Measurements from ENCODE around the gene CAPN11. TPM values are rescaled to one million over a fixed set of nuclear protein-coding genes. Genes with fewer than 3 reads are reported as not detected.

The CAPN11 gene
- total and polyA plus RNA-seq, 9 of the 15 experiments (the other 6 are each of a cell fraction or from before 2014, with no cell fraction given), result 0.03 to 0.61 (median 0.17) TPM; not detected in 1

DNA sequence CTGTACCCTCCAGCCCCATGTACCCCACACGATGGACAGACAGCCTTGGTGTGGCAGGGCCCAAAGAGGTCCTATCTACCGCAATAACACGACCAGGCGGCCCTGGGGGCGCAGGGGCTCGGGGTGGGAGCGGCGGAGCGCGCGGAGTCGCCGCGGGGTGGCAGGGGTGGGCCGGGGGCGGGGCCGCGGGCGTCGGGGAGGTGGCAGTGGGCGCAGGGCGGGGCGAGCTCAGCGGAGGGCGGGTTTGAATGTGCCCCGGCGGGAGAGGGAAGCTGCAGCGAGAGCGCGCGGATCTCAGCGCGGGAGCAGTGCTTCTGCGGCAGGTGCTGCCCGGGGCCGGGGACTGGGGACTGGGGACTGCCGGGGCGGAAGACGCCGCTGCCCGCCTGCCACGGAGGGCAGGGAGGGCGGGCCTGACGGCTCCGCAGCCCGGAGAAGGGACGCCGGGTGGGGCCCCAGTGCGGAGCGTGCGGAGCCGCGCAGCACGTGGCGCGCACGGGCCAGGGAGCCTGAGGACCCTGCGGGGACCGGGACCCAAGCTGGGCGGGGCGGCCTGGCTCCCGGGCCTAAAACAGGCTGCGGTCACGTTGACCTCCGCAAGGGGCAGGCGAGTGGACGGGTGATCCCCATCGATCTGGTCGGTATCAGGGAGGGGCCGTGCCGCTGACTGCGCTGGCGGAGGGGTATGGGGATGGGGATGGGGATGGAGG, 64.9 kb downstream of the CAPN11 start, which contains the start of gene SLC29A1:
Gene SLC29A1, plus strand, starts transcription at position 277 of the 710 bp plus-strand sequence. CDS start 3,719 bp downstream, outside the sequence.
- Histone ChIP-seq H3K27ac (ENCODE audit: extremely low read depth, low read depth, low read length) (peak within 1 kb of the TSS; percentile 66), H3K4me3 (peak within 1 kb of the TSS; percentile 54), H3K9ac (ENCODE audit: insufficient read depth in 1 of 2, low read depth in 2 of 2, low read length in 2 of 2) (peak within 1 kb of the TSS; percentile 57 to 91), H3K4me1 (replicated peaks in 1 of 2; ENCODE audit: control insufficient read depth in 2 of 2, insufficient read depth in 2 of 2, low read length in 2 of 2) (peaks cover 74 to 91% of the 10 kb centered on the region in 2 experiments), H3K79me2 (ENCODE audit: control insufficient read depth, insufficient read depth, low read length) (peaks cover 54% of the 10 kb centered on the region), H2AFZ (ENCODE audit: low read depth, low read length) (peak within 1 kb of the TSS; percentile 92), H3K27me3 (ENCODE audit: control insufficient read depth in 2 of 2, insufficient read depth in 2 of 2, low read length in 2 of 2) (no peaks in the 10 kb centered on the region), H3K9me1 (ENCODE audit: control insufficient read depth, insufficient read depth, low read length) (peaks cover 6% of the 10 kb centered on the region), H4K20me1 (replicated peaks; ENCODE audit: control insufficient read depth, insufficient read depth, low read length) (peaks cover 3% of the 10 kb centered on the region; the same call in 1 of the 2 replicates), H3K4me2 (ENCODE audit: insufficient read depth, low read length) (peak within 1 kb of the TSS; percentile 86), H3K36me3 (ENCODE audit: control insufficient read depth, insufficient read depth, low read length) (peaks cover 17% of the 10 kb centered on the region), H3K9me3 (replicated peaks; ENCODE audit: control insufficient read depth, insufficient read depth, low read depth, low read length) (no peaks in the 10 kb centered on the region)
- BruUV-seq (replicated peaks), result no TSS peak
- POLR2A ChIA-PET, result interaction anchor here (0.6 to 6.8 kb wide), 7 partner anchors 10 to 169 kb away, joined by 3 to 104 read pairs (median 8); partner anchors contain the start of gene HSP90AB1
- peak; percentile 89 to 97 (median 96) for DNase-seq (ENCODE audit: extremely low read depth in 1 of 4, low spot score in 3 of 4)
- intact Hi-C loops (cut with micrococcal nuclease) (loop anchor here (2.0 to 10.0 kb wide), 2 partner anchors 29 to 589 kb away; partner anchors contain the start of gene MAD2L1BP), in situ Hi-C loops (cut with MboI) (no loop called here)
- FAIRE-seq, result no peak
- ATAC-seq, result peak; percentile 71
- WGBS (ENCODE audit: insufficient coverage, low coverage, missing lambda C conversion rate), result 1% methylated on average over 32 of the region's 73 CpGs
- CTCF ChIA-PET (ENCODE audit: low intra/inter-chr PET ratio), result no interaction called here
- TF ChIP-seq PRPF4 (IDR thresholded peaks at IDR 0.05; ENCODE audit: insufficient read depth, low read depth, low read length, poor library complexity, severe bottlenecking), result no peak
- no peak for TF ChIP-seq ARID1B (IDR thresholded peaks at IDR 0.05)
- no peak for TF ChIP-seq DLX4 (CRISPR knock-in tag; IDR thresholded peaks at IDR 0.05)
- no peak for TF ChIP-seq SNIP1 (IDR thresholded peaks at IDR 0.05; ENCODE audit: low read depth)
- TF ChIP-seq, protein P1, sequence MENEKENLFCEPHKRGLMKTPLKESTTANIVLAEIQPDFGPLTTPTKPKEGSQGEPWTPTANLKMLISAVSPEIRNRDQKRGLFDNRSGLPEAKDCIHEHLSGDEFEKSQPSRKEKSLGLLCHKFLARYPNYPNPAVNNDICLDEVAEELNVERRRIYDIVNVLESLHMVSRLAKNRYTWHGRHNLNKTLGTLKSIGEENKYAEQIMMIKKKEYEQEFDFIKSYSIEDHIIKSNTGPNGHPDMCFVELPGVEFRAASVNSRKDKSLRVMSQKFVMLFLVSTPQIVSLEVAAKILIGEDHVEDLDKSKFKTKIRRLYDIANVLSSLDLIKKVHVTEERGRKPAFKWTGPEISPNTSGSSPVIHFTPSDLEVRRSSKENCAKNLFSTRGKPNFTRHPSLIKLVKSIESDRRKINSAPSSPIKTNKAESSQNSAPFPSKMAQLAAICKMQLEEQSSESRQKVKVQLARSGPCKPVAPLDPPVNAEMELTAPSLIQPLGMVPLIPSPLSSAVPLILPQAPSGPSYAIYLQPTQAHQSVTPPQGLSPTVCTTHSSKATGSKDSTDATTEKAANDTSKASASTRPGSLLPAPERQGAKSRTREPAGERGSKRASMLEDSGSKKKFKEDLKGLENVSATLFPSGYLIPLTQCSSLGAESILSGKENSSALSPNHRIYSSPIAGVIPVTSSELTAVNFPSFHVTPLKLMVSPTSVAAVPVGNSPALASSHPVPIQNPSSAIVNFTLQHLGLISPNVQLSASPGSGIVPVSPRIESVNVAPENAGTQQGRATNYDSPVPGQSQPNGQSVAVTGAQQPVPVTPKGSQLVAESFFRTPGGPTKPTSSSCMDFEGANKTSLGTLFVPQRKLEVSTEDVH (IDR thresholded peaks at IDR 0.05; ENCODE audit: low read depth, partially characterized antibody), result no peak
- TF ChIP-seq CHD4 (IDR thresholded peaks at IDR 0.05; ENCODE audit: insufficient read depth, insufficient replicate concordance, low read depth, low read length, poor library complexity, severe bottlenecking), result no peak
- 0 out of 2 replicates have a peak, but pooled peaks have one; percentile 18 for TF ChIP-seq ATF1 (CRISPR knock-in tag; IDR thresholded peaks at IDR 0.05)
- 0 out of 2 replicates have a peak, but pooled peaks have one; percentile 16 for TF ChIP-seq ATF1 (tag; IDR thresholded peaks at IDR 0.05)
- TF ChIP-seq, protein P2, sequence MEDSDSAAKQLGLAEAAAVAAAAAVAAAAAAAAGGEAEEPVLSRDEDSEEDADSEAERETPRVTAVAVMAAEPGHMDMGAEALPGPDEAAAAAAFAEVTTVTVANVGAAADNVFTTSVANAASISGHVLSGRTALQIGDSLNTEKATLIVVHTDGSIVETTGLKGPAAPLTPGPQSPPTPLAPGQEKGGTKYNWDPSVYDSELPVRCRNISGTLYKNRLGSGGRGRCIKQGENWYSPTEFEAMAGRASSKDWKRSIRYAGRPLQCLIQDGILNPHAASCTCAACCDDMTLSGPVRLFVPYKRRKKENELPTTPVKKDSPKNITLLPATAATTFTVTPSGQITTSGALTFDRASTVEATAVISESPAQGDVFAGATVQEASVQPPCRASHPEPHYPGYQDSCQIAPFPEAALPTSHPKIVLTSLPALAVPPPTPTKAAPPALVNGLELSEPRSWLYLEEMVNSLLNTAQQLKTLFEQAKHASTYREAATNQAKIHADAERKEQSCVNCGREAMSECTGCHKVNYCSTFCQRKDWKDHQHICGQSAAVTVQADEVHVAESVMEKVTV (CRISPR knock-in tag; IDR thresholded peaks at IDR 0.05), result no peak
- TF ChIP-seq, protein P3, sequence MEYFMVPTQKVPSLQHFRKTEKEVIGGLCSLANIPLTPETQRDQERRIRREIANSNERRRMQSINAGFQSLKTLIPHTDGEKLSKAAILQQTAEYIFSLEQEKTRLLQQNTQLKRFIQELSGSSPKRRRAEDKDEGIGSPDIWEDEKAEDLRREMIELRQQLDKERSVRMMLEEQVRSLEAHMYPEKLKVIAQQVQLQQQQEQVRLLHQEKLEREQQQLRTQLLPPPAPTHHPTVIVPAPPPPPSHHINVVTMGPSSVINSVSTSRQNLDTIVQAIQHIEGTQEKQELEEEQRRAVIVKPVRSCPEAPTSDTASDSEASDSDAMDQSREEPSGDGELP (CRISPR knock-in tag; IDR thresholded peaks at IDR 0.05; ENCODE audit: borderline replicate concordance), result 0 out of 2 replicates have a peak, but pooled peaks have one; percentile 50
- peak; percentile 88; the same call in 1 of the 2 replicates for TF ChIP-seq ESRRA (IDR thresholded peaks at IDR 0.05; ENCODE audit: borderline replicate concordance, low read depth)
- TF ChIP-seq ZFP36 (IDR thresholded peaks at IDR 0.05; ENCODE audit: low read depth, low read length, partially characterized antibody), result no peak
- peak; percentile 70 for TF ChIP-seq POLR2A (conservative IDR thresholded peaks at IDR 0.05)
- 0 out of 2 replicates have a peak, but pooled peaks have one; percentile 59 for TF ChIP-seq ZNF282 (CRISPR knock-in tag; IDR thresholded peaks at IDR 0.05)
- no peak for TF ChIP-seq RFX7 (CRISPR knock-in tag; IDR thresholded peaks at IDR 0.05)
- peak; percentile 62; the same call in 1 of the 2 replicates for TF ChIP-seq EP400 (IDR thresholded peaks at IDR 0.05)

Data from K562 (cell line).